ENCODE data around the gene C1QTNF7.

DNA sequence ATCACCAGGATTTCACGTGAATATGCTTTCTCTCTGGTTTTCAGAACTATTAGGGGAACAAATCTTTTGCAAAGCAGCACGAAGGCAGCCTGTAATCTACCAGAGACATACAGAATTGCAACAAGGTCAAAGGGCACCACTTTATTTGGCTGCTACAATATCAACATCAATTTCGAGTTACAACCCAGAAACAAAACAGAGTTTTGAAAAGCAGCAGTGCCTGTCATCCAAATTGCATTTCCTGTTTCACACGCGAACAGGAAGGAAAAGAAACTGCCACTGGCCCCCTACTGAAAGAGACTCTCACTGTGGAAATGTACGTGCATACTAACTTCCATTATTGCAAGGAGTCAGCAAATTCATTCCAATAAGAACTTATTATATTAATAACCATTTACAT, 17.1 kb upstream of the C1QTNF7 start:
- TF ChIP-seq, protein P1, sequence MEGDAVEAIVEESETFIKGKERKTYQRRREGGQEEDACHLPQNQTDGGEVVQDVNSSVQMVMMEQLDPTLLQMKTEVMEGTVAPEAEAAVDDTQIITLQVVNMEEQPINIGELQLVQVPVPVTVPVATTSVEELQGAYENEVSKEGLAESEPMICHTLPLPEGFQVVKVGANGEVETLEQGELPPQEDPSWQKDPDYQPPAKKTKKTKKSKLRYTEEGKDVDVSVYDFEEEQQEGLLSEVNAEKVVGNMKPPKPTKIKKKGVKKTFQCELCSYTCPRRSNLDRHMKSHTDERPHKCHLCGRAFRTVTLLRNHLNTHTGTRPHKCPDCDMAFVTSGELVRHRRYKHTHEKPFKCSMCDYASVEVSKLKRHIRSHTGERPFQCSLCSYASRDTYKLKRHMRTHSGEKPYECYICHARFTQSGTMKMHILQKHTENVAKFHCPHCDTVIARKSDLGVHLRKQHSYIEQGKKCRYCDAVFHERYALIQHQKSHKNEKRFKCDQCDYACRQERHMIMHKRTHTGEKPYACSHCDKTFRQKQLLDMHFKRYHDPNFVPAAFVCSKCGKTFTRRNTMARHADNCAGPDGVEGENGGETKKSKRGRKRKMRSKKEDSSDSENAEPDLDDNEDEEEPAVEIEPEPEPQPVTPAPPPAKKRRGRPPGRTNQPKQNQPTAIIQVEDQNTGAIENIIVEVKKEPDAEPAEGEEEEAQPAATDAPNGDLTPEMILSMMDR (IDR thresholded peaks at IDR 0.05): no peak
- TF ChIP-seq POLR2A (IDR thresholded peaks at IDR 0.05): no peak
- TF ChIP-seq POLR2AphosphoS5 (IDR thresholded peaks at IDR 0.05): no peak
